ENCODE data around the gene FLACC1.
A peak's percentile ranks its signal among the peaks of the same experiment; 100 is the strongest.
"Not testable (repeated sequence)": the region's sequence is repeated elsewhere in the genome, so short reads cannot be mapped to it uniquely, and the experiment has no call there.

Gene FLACC1, protein sequence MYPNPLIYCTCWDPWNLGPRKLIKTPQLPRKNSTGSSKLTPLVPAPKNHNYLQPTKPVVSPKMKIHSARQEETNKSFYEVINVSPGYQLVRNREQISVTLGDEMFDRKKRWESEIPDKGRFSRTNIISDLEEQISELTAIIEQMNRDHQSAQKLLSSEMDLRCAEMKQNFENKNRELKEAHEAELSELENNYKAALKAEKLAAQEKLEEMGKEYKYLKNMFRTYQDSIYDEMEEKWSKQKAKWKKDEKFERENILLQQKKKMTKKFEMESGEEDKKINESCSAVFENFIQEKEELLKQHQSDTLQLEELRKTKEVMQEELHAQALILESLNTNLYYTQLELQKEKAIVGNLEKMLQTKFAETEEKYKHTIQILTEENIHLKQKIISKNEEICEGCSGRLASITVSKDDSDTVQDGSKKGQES

DNA sequence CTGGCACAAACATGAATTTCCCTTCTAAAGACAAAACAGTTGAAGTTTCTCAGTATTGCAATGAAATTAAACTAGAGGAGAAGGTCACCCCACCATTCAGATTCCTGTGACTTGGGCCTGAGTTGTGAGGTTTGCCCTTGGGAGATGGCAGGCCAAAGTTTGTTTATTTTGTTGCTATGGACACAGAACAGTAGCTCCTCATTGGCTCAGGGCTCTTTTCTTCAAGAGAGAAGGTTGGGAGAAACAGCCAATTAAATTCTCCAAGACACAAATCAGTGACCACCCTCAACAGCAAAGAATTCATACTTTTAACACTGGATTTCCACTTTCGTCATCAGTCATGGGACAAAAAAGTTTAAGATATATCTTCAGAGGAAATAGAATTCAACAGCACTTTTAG lies at the start of gene FLACC1:
Gene FLACC1 (minus strand): TSS at position 125 of the 400 bp plus-strand sequence. CDS start 5,941 bp downstream, outside the sequence.
- DNase-seq (ENCODE audit: low read depth in 2 of 2) = no peak

DNA sequence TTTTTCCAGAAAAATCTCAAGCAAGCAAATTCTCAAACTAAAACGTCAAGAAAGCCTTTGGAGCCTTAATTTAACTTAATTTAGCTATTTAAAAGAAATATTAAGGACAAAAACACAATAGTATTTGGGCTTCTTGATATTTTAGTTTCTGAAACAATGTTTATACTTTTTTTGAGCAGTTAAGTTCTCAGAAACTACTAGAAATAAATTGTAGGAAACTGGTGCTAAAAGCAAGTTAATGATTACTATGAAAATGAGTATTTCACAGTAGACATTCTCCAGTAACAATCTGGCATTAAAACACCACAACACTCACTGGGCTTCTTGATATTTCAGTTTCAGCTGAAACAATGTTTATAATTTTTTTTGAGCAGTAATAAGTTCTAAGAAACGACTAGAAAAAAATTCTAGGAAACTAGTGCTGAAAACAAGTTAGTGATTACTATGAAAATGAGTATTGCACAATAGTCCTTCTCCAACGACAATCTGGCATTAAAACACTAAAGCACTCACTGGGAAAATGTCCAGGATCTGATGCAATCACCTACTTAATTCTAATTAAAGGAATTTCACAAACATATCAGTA lies 49.0 kb upstream of the FLACC1 start:
- no peak for DNase-seq (ENCODE audit: low read depth in 2 of 2)

DNA sequence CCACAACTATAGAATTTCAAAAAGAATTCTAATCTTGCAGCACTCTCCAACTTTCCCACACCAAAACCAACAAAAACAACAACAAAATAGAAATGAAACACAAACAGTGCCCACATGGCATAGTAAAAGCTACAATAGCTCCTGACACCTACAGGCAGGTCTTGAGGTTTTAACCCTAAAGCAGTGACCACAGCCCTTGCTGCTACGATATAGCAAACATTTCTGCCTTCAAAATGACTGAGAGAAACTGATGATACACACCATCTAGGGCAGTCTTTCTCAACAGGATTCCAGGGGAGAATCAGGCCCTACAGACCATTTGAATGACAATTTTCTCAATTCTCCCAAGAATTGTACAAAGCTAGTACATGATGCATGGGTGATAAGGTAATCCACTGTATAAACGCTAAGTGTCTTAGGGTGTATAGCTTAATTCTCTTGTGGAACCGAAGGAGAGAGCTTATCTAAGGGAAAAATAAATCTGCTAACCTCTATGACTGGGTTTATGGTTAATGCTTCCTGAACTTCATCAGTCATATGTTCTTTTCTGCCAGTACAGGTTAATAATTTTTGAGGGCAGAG lies 47.6 kb upstream of the FLACC1 start:
- no peak for DNase-seq (ENCODE audit: low read depth in 2 of 2)

DNA sequence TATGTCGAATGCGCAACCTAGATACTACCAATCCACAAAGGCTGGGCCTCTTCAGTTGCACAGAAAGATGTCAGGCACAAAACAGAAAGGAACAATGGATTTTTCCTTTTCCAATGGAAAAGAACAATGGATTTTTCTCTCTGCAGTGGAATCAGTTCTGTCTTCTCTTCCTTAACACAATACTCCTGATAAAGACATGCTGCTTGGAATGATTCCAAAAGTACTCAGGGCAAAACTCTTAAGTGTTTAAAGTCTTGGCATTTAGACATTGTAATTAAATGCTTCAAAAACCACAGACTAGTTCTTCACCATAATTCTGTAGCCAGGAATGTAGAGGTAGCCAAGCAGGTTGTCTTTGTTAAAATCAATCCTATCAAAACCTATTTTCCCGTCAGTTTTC lies 46.7 kb upstream of the FLACC1 start:
- no peak for DNase-seq (ENCODE audit: low read depth in 2 of 2)

DNA sequence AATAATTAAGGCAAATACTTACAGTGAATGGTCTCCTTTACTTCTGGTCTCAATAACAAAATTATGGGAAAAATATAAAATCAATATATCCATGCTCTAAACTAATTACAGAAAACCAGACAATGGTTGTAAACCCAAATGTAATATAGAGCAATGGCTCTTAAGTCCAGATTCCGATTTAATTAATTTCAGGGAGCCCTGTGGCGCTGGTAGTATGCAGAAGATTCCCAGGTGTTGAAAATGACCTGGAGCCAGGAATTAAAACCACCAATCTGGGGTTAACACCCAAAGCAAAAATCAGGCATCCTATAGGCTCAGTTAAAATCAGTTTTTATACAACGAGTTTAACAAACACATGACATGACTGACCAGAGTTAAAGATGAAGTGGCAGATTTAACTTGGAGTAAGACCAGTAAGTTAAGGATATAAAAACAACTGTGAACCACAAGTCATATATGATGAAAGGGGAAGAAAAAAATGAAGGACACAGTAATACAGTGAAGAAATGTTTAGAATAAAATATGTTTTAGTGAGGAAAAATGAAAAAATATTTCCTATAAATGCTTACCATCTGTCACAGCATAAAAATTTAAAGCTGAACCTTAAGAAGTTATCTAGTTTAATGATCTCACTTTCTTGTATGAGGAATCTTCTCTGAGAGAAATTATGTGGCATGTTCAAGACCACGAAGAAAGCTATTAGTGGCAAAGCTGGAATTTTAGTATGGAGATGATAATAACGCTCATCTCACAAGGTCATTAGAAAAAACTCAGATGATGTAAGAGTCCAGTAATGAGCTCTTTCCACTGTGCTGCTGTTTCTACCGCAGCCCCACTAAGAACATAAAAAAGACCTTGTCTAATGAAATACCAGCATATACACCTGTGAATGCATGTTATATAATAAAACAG lies 45.8 kb upstream of the FLACC1 start:
- no peak for DNase-seq (ENCODE audit: low read depth in 2 of 2)

DNA sequence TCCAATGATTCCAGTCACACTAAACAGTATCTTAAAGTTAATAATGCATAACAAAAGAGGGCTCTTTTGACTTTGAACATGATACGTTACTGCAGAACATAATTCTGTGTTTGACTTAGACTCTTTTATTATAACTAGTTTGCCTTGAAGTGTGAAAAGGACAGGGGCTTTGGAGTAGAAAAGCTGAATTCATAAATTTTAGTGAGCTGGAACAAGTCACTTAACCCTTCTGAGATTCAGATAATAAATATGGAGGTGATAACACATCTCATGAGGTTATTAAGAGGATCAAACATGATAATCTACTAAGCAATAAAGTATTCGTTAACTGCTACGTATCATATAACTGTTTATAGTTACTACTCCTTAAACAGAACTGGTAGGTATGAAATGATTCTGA lies 44.7 kb upstream of the FLACC1 start:
- no peak for DNase-seq (ENCODE audit: low read depth in 2 of 2)

DNA sequence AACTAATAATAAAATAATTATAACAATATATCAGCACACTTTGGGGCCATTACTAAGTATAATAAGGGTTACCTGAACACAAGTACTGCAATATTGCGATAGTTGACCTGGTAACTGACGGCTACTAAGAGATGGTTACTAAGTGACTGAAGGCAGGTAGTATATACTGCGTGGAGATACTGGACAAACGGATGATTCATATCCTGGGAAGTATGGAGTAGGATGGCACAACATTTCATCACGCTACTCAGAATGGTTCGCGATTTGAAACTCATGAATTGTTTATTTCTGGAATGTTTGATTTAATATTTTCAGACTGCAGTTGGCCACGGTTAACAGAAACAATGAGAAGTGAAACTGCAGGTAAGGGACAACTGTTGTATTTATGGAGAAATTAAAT lies 39.5 kb upstream of the FLACC1 start:
- no peak for DNase-seq (ENCODE audit: low read depth in 2 of 2)

DNA sequence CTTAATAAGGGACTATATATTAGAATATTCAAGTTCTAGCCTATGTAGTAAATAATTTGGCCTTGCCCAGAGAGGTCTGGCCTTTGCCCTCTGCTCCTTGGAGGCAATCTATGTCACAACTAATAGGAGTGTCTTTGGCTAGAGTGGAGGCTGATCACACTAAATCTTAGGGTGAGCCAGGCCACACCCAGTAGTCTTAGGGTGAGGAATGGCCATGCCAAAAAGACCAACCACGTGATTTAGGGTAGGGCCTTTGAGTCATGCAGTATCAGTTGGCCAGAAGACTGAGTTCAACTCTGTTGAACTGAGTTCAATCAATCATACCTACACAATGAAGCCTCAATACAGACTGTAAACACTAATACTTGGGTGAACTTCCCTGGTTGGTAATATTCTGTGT lies 26.0 kb upstream of the FLACC1 start:
- DNase-seq (ENCODE audit: low read depth in 2 of 2) = no peak

DNA sequence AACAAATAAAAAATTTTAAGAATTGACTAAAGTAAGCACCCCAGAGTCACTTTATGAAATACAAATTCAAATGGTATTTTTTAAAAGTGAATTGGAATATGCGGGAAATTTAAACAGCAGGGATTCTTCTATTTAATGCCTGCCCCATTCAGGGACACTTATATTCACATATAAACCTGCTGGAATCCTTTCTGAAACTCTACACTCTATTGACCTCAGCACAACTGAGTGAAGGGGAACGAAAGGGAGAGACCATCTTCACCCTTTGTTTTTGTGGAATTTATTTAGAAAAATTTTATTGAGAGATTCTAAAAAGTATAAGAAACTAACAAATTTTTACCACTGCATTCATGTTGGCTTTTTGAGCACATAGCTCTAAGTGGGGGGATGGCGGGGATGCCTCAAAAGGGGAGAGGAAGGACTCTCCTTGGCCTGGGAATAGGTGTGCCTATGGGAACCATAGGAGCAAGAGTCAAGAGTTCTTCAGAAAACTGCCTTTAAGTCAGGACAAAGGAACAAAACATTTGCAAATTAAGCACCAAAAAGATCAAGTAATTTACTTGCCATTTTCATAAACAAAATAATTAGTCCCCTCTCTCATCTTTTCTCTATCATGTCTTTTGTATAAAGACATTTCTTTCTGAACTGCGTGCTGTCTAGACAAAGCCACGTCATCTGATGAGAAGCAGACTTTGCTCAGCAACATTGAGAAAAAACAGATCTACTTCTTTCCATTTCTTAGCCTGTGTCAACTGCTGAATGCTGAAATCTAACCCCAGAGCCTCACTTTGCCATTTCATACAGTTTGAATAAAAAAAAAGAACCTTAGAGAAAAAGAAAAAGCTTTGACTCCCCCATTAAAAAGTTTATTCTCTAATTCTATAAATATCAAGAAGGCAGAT lies 21.6 kb upstream of the FLACC1 start:
- no peak for DNase-seq (ENCODE audit: low read depth in 2 of 2)

DNA sequence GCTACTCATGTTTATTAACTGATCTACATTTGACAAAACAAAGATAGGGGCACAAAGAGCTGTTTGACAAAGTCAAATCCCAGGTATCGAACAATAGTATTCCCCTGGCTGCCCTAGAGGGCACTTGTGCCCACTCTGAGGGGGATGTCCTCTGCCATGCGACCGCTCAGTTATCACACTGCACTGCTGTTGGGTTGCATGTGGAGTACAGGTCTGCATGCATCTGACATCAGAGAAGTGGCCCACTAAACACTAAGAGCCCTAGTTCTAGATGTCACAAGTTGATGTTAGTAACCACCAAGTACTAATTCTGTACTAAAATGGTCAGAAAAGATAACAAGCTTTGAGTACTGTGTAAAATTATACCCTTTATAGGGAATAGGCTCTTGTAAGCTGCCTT lies 20.1 kb upstream of the FLACC1 start:
- no peak for DNase-seq (ENCODE audit: low read depth in 2 of 2)

DNA sequence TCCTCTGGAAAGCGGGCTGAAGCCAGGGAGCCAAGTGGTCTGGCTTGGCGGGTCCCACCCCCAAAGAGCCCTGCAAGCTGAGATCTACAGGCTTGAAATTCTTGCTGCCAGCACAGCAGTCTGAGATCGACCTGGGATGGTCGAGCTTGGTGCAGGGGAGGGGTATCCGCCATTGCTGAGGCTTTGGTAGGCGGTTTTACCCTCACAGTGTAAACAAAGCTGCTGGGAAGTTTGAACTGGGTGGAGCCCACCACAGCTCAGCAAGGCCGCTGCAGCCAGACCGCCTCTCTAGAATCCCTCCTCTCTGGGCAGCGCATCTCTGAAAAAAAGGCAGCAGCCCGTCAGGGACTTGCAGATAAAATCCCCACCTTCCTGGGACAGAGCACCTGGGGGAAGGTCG lies 12.6 kb upstream of the FLACC1 start:
- DNase-seq (ENCODE audit: low read depth in 2 of 2) = no peak

DNA sequence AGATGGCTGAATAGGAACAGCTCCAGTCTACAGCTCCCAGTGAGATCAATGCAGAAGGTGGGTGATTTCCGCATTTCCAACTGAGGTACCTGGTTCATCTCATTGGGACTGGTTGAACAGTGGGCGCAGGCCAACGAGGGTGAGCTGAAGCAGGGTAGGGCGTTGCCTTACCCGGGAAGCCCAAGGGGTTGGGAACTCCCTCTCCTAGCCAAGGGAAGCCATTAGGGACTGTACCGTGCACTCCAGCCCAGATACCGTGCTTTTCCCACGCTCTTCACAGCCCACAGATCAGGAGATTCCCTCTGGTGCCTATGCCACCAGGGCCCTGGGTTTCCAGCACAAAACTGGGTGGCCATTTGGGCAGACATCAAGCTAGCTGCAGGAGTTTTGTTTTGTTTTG lies 12.2 kb upstream of the FLACC1 start:
- not testable (repeated sequence) for DNase-seq (ENCODE audit: low read depth in 2 of 2)

DNA sequence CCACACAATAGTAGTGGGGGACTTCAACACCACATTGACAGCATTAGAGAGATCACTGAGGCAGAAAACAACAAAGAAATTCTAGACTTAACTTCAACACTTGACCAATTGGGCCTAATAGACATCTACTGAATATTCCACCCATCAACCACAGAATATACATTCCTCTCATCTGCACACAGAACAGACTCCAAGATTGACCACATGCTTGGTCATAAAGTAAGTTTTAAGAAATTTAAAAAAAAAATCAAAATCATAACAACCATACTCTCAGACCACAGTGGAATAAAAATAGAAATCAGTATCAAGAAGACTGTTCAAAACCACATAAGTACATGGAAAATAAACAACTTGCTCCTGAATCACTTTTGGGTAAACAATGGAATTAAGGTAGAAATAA lies 9.0 kb upstream of the FLACC1 start:
- DNase-seq (ENCODE audit: low read depth in 2 of 2) = no peak

DNA sequence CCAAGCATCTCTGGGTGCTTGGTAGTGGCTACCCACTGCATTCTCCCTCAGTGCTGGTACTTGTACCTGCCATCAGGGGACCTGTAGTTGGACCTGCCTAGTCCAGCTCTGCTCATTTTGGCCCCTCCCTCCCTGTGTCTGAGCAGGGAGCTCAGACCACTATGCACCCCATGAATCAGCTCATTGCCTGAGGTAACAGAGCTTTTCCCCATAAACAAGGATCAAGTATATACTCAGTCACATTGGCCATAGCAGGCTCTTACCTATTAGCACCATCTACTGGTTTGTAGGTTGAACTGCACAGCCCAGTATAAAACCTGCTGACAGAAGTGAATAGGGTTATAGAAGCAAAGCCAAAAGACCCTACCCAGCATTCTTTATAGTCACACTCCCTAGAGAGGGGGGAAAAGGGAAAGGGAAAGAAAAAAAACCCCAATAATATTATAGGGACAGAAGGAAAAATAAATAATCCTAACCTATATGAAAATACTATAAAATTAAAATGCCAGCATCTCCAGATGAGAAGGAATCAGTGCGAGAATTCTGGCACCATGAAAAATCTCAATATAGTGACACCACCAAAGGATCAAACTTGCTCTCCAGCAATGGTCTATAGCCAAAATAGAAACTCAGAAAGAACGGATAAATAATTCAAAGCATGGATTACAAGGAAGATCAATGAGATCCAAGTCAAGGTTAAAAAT lies 6.9 kb upstream of the FLACC1 start:
- no peak for DNase-seq (ENCODE audit: low read depth in 2 of 2)

DNA sequence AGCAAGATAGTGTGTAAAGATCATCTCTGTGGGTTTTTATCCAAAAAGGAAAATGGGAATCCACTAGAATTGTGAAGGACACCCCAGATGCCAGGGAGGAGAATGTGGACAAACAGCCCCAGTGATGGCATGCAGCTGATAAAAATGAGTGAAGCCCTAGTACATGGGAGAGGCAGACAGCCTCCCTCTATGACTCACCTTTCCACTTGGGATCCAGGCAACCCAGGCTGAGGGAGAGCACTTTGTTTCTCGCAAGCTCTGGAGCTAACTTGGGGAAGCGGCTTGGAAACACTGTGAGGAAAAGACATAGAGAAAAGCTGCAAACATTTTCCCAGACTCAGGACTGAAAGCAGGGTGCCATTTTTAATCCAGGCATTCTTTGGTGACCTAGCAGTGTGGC lies 5.3 kb upstream of the FLACC1 start:
- DNase-seq (ENCODE audit: low read depth in 2 of 2) = no peak

DNA sequence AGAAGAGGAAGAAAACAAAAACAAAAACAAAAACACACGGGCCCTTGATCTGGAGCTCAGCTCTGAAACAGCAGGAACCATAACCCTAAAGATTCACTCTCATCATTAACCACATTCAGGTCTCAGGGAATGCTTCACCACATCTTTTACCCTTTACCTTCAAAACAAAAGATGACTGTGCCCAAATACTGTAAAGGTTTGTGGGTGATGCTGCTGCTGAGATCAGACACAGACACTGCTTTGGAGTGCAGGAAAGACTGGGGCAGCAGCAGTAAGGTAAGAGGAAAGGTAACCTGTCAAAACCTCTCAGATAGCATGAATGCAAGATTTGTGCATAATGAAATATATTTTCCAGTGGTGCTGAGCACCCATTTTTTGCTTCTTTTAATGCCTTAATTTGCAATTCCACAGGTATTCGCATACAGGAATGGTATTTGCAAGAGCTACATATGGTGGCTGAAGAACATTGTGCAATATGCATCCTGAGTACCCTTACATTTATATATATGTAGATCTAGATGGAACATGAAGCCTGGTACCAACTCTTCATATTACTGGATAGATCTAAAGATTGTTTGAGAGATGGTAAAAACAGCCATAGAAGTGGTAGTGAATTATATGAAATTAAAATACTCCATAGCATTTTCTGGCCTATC lies 4.1 kb upstream of the FLACC1 start:
- no peak for DNase-seq (ENCODE audit: low read depth in 2 of 2)

DNA sequence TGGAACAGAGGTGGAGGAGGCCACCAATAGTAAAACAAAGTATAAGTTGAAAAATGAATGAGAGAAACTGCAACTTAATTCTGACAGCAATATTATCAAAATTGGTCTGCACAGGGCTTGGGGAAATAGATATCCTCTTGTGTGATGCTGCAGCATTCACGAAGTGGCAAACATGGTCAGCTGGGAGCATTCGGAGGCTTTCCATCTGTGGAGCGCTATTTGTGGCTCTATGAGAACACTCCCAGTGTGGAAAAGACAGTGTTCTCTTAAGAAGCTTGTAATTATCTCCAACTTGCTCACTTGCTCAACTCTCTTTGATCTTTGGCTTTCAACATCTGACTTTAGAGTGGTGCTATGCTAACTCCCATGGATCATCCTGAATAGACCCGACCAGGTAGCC lies 3.1 kb upstream of the FLACC1 start:
- no peak for DNase-seq (ENCODE audit: low read depth in 2 of 2)

DNA sequence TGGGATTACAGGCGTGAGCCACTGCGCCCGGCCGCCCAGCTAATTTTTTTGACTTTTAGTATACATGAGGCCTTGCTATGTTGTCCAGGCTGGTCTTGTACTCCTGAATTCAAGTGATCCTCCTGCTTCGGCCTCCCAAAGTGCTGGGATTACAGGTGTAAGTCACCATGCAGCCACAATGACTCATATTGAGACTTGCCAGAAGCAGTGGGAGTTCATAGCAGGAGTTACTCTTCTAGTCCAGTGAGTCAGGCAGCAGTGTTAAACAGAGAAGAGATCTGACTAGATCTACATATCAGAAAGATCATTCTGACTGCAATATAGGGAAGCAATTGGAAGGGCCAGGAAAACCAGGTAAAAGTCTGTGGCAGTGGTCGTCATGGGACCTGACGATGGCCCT lies 1.5 kb upstream of the FLACC1 start:
- DNase-seq (ENCODE audit: low read depth in 2 of 2) = peak in 1 of 2 experiments; percentile 11

DNA sequence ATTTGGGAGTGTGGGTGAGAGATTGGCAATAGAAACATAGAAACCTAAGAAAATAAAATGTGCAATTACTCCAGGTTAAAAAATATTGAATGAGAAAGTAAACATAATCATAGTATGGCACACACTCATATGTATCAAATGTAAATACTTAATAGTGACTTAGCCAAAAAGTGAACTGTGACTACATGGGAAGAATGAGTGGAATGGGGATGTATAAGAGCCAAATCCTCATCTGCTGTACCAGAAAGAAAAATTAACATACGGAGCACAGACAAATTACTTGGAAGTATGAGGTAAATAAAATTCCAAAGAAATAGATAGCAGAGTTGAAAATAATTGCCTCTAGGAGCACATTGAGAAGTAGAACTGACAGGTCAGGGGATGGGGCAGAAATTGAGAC lies 4.0 kb downstream of the FLACC1 start:
- no peak for DNase-seq (ENCODE audit: low read depth in 2 of 2)

DNA sequence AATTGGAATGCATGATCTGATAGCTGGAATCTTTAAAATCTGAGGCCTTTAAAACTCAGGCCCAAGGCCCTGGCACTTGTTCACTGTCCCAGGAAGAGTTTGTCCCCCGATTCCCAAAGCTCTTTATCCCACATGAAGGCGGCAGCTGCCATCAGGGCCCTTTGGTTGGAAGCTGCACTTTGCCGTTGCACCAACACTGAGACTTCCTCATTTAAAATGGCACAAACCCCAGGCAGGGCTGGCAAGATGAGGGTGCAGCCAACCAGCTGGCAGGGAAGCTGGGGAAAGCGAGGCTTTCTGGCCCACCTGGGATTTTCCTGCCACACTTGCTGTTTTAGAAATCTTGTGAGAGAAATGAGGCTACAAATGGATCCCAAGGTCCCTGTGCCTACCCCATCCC lies 6.3 kb downstream of the FLACC1 start:
- no peak for DNase-seq (ENCODE audit: low read depth in 2 of 2)
